HepG2 (cell line): ENCODE data around the gene NACC2. TPM values are rescaled to one million over a fixed set of nuclear protein-coding genes. Genes with fewer than 3 reads are reported as not detected.

Experiments
- E2F2 ChIP-seq: sonication (generic); formaldehyde crosslinking; IDR thresholded peaks from 2 replicates; pipeline ENCODE4 v1.4.0; 2020; ENCODE audit warnings: missing genetic modification reagents, borderline replicate concordance
- FOXC1 ChIP-seq: sonication (generic); formaldehyde crosslinking; IDR thresholded peaks from 2 replicates; pipeline ENCODE4 v1.8.0; 2022; ENCODE audit warnings: mild to moderate bottlenecking, missing genetic modification reagents, borderline replicate concordance
- FOXK1 ChIP-seq: sonication (generic); formaldehyde crosslinking; IDR thresholded peaks from 2 replicates; pipeline ENCODE4 v1.4.0; 2020; ENCODE audit warnings: low read depth, missing genetic modification reagents, borderline replicate concordance
- HES4 ChIP-seq: sonication (generic); formaldehyde crosslinking; IDR thresholded peaks from 2 replicates; pipeline ENCODE4 v1.9.0; 2021; ENCODE audit warnings: mild to moderate bottlenecking, missing genetic modification reagents, borderline replicate concordance
- HNRNPLL ChIP-seq: fragments of 200-400 bp; formaldehyde crosslinking; IDR thresholded peaks from 2 replicates; pipeline ENCODE4 v1.6.1; 2017; ENCODE audit warnings: mild to moderate bottlenecking, low read depth, low read length; ENCODE audit not compliant: poor library complexity, severe bottlenecking
- LBX2 ChIP-seq: sonication (generic); formaldehyde crosslinking; IDR thresholded peaks from 2 replicates; pipeline ENCODE4 v1.5.0; 2020; ENCODE audit warnings: missing genetic modification reagents, mild to moderate bottlenecking, borderline replicate concordance
- MAZ ChIP-seq, 2 experiments: sonication (generic) in 1 of 2; formaldehyde crosslinking in 1 of 2; IDR thresholded peaks; 2 replicates each; pipeline versions ENCODE4 v1.5.0 to v1.6.1; 2012 to 2020; ENCODE audit warnings: low read depth in 2 of 2, mild to moderate bottlenecking in 2 of 2, borderline replicate concordance in 1 of 2, improper control_type of control experiment in 1 of 2, low read length in 1 of 2, missing genetic modification reagents in 1 of 2, moderate library complexity in 1 of 2
- MNT ChIP-seq: fragments of 450-650 bp; IDR thresholded peaks from 2 replicates; pipeline ENCODE4 v1.6.1; 2016
- MXI1 ChIP-seq: IDR thresholded peaks from 3 replicates; pipeline ENCODE4 v1.6.1; 2012; ENCODE audit warnings: low read depth, low read length, inconsistent platforms, borderline replicate concordance
- NFATC3 ChIP-seq: sonication (generic); formaldehyde crosslinking; IDR thresholded peaks from 2 replicates; pipeline ENCODE4 v1.5.1; 2020; ENCODE audit warnings: mild to moderate bottlenecking, missing genetic modification reagents
- TRAFD1 ChIP-seq: sonication (generic); formaldehyde crosslinking; IDR thresholded peaks from 2 replicates; pipeline ENCODE4 v1.5.1; 2020; ENCODE audit warnings: missing genetic modification reagents, mild to moderate bottlenecking, borderline replicate concordance
- ZNF354B ChIP-seq: sonication (generic); formaldehyde crosslinking; IDR thresholded peaks from 2 replicates; pipeline ENCODE4 v1.8.0; 2022; ENCODE audit warnings: mild to moderate bottlenecking, missing genetic modification reagents
- ZNF367 ChIP-seq: sonication (generic); formaldehyde crosslinking; IDR thresholded peaks from 2 replicates; pipeline ENCODE4 v1.4.0; 2020; ENCODE audit warnings: missing genetic modification reagents, borderline replicate concordance
- ZNF740 ChIP-seq: sonication (generic); formaldehyde crosslinking; IDR thresholded peaks from 2 replicates; pipeline ENCODE4 v1.4.0; 2020; ENCODE audit warnings: missing genetic modification reagents
- ZNF883 ChIP-seq: sonication (generic); formaldehyde crosslinking; IDR thresholded peaks from 2 replicates; pipeline ENCODE4 v1.5.1; 2020; ENCODE audit warnings: mild to moderate bottlenecking, missing genetic modification reagents; ENCODE audit errors: not compliant biosample characterization
- polyA plus RNA-seq, 8 experiments: library from polyadenylated mRNA; depleted of rRNA in 3 of 8; stranded (reverse) in 7 of 8; unstranded in 1 of 8; fragments of >200 nt; fragmentation: Illumina TruSeq in 4 of 8; extraction: Trizol in 4 of 8; gene quantifications; 2 replicates each; pipeline versions ENCODE4 v1.2.1 to v1.2.3, GENCODE V29; 2011 to 2016; ENCODE audit warnings: low read depth in 4 of 8, missing spikeins in 1 of 8, mixed read lengths in 1 of 8; ENCODE audit not compliant: insufficient read depth in 1 of 8
- total RNA-seq, 5 experiments: library from RNA; depleted of rRNA; stranded (reverse); fragments of >200 nt; fragmentation: Illumina TruSeq; extraction: Trizol; gene quantifications; 2 replicates each; pipeline ENCODE4 v1.2.3, GENCODE V29; 2016; ENCODE audit warnings: low read depth in 1 of 5
- TF ChIP-seq, protein P1 (sequence below): fragments of 450-650 bp; IDR thresholded peaks from 2 replicates; pipeline ENCODE4 v1.6.1; 2017; ENCODE audit warnings: mild to moderate bottlenecking
- TF ChIP-seq, protein P2 (sequence below): sonication (generic); formaldehyde crosslinking; IDR thresholded peaks from 2 replicates; pipeline ENCODE4 v1.4.0; 2020; ENCODE audit warnings: missing genetic modification reagents

NACC2 gene
- total and polyA plus RNA-seq, 2 of the 13 experiments (the other 11 are each of a cell fraction or from before 2014, with no cell fraction given): 5.9 to 12.3 TPM

- peak; percentile 83; the same call in 1 of the 2 replicates for TF ChIP-seq ZNF740
- TF ChIP-seq E2F2: peak; percentile 88; the same call in 1 of the 2 replicates
- TF ChIP-seq ZNF367 (CRISPR knock-in tag): peak; percentile 98
- TF ChIP-seq FOXC1 (CRISPR knock-in tag): peak; percentile 100
- peak; percentile 97 for TF ChIP-seq LBX2 (CRISPR knock-in tag)
- TF ChIP-seq ZNF883 (CRISPR knock-in tag): peak; percentile 100
- TF ChIP-seq, protein P1, sequence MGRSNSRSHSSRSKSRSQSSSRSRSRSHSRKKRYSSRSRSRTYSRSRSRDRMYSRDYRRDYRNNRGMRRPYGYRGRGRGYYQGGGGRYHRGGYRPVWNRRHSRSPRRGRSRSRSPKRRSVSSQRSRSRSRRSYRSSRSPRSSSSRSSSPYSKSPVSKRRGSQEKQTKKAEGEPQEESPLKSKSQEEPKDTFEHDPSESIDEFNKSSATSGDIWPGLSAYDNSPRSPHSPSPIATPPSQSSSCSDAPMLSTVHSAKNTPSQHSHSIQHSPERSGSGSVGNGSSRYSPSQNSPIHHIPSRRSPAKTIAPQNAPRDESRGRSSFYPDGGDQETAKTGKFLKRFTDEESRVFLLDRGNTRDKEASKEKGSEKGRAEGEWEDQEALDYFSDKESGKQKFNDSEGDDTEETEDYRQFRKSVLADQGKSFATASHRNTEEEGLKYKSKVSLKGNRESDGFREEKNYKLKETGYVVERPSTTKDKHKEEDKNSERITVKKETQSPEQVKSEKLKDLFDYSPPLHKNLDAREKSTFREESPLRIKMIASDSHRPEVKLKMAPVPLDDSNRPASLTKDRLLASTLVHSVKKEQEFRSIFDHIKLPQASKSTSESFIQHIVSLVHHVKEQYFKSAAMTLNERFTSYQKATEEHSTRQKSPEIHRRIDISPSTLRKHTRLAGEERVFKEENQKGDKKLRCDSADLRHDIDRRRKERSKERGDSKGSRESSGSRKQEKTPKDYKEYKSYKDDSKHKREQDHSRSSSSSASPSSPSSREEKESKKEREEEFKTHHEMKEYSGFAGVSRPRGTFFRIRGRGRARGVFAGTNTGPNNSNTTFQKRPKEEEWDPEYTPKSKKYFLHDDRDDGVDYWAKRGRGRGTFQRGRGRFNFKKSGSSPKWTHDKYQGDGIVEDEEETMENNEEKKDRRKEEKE: no peak
- no peak for TF ChIP-seq MAZ (IDR thresholded peaks at IDR 0.05; ENCODE audit: borderline replicate concordance, low read depth, low read length)
- TF ChIP-seq MAZ (CRISPR knock-in tag; IDR thresholded peaks at IDR 0.05; ENCODE audit: low read depth): peak; percentile 99
- peak; percentile 69 for TF ChIP-seq MNT
- peak; percentile 94; the same call in 1 of the 2 replicates for TF ChIP-seq FOXK1 (CRISPR knock-in tag)
- TF ChIP-seq NFATC3 (CRISPR knock-in tag): peak; percentile 93; the same call in 1 of the 2 replicates
- TF ChIP-seq HNRNPLL: no peak
- TF ChIP-seq ZNF354B: peak; percentile 86; the same call in 1 of the 2 replicates
- peak; percentile 99; the same call in 2 of the 3 replicates for TF ChIP-seq MXI1
- TF ChIP-seq, protein P2, sequence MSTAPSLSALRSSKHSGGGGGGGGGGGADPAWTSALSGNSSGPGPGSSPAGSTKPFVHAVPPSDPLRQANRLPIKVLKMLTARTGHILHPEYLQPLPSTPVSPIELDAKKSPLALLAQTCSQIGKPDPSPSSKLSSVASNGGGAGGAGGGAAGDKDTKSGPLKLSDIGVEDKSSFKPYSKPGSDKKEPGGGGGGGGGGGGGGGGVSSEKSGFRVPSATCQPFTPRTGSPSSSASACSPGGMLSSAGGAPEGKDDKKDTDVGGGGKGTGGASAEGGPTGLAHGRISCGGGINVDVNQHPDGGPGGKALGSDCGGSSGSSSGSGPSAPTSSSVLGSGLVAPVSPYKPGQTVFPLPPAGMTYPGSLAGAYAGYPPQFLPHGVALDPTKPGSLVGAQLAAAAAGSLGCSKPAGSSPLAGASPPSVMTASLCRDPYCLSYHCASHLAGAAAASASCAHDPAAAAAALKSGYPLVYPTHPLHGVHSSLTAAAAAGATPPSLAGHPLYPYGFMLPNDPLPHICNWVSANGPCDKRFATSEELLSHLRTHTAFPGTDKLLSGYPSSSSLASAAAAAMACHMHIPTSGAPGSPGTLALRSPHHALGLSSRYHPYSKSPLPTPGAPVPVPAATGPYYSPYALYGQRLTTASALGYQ (CRISPR knock-in tag): peak; percentile 89
- TF ChIP-seq HES4 (CRISPR knock-in tag): peak; percentile 100
- TF ChIP-seq TRAFD1 (CRISPR knock-in tag): no peak
Observed at GRCh38 chr9:135971892-135972291, 123.2 kb downstream of the NACC2 start (continued).
